Left forelimb (tissue), 1 donor: ENCODE measurements around the gene PPME1.

Experiments used
- DNase-seq: peaks from one replicate; pipeline ENCODE4 v3.0.0-alpha.2; 2018; ENCODE audit warnings: low spot score

PPME1 gene

GRCh38 chr11:74226907-74227306, 55.8 kb downstream of the PPME1 start:
- no peak for DNase-seq

GRCh38 chr11:74232311-74232950, 61.3 kb downstream of the PPME1 start:
- no peak for DNase-seq

GRCh38 chr11:74233683-74234082, 62.6 kb downstream of the PPME1 start:
- no peak for DNase-seq

GRCh38 chr11:74235121-74235520, 64.0 kb downstream of the PPME1 start:
- no peak for DNase-seq

- DNase-seq = no peak
Measured at GRCh38 chr11:74237541-74237940, 66.5 kb downstream of the PPME1 start.

GRCh38 chr11:74238243-74238642, 67.2 kb downstream of the PPME1 start:
- no peak for DNase-seq

GRCh38 chr11:74248469-74248868, 77.4 kb downstream of the PPME1 start:
- DNase-seq = no peak

GRCh38 chr11:74249496-74249895, 78.4 kb downstream of the PPME1 start:
- no peak for DNase-seq

GRCh38 chr11:74253361-74253760, 82.3 kb downstream of the PPME1 start:
- DNase-seq = no peak

GRCh38 chr11:74255741-74256375, 84.8 kb downstream of the PPME1 start:
- no peak for DNase-seq

- no peak for DNase-seq
Measured at GRCh38 chr11:74256378-74257133, 85.5 kb downstream of the PPME1 start.

- no peak for DNase-seq
Measured at GRCh38 chr11:74257959-74258553, 87.0 kb downstream of the PPME1 start.

- DNase-seq = no peak
Measured at GRCh38 chr11:74262725-74263124, 91.6 kb downstream of the PPME1 start.

- DNase-seq = no peak
Measured at GRCh38 chr11:74265256-74265655, 94.2 kb downstream of the PPME1 start.

- DNase-seq = no peak
Measured at GRCh38 chr11:74267014-74267413, 95.9 kb downstream of the PPME1 start.

- no peak for DNase-seq
Measured at GRCh38 chr11:74268456-74268855, 97.4 kb downstream of the PPME1 start.

GRCh38 chr11:74269161-74269811, 98.2 kb downstream of the PPME1 start:
- DNase-seq = no peak

GRCh38 chr11:74272276-74272675, 101.2 kb downstream of the PPME1 start:
- DNase-seq = no peak

GRCh38 chr11:74276581-74276980, 105.5 kb downstream of the PPME1 start:
- DNase-seq = no peak

- DNase-seq = no peak
Measured at GRCh38 chr11:74278103-74278502, 107.0 kb downstream of the PPME1 start.

GRCh38 chr11:74278721-74279161, 107.7 kb downstream of the PPME1 start:
- DNase-seq = no peak

GRCh38 chr11:74279256-74279655, 108.2 kb downstream of the PPME1 start:
- DNase-seq = no peak
